Measurements from ENCODE around the gene EBPL.

DNA sequence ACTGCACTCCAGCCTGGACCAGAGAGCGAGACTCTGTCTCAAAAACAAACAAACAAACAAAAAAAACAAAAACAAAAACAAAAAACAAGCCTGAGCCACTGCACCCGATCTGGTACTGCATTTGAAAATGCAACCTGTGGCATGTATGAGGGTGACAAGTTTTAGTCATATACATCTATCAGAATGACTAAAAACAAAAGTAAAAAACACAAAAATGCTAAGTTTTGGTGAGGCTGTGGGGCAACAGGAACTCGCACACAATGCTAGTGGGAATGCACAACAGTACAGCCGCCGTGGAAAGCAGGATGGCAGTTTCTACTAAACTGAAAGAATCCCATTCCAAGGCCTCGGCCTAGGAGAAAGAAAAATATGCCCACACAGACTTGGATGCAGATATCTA, 7.8 kb downstream of the EBPL start:
- TF ChIP-seq POLR2A (IDR thresholded peaks at IDR 0.05; ENCODE audit: low read depth, low read length) (no peak), POLR2AphosphoS5 (IDR thresholded peaks at IDR 0.05; ENCODE audit: low read depth, low read length) (no peak)

Measured in GM12891 (cell line).